HEK293 (cell line): ENCODE results near the gene ZMYM2.

Experiments
- EGR2 ChIP-seq: fragments of 450-650 bp; formaldehyde crosslinking; IDR thresholded peaks from 2 replicates; pipeline ENCODE4 v1.5.1; 2016; ENCODE audit warnings: low read depth, missing biosample characterization, missing genetic modification characterization
- FEZF1 ChIP-seq: fragments of 450-650 bp; formaldehyde crosslinking; IDR thresholded peaks from 2 replicates; pipeline ENCODE4 v1.5.1; 2016; ENCODE audit warnings: missing biosample characterization, missing genetic modification characterization
- HOXA7 ChIP-seq: sonication (generic); formaldehyde crosslinking; IDR thresholded peaks from 2 replicates; pipeline ENCODE4 v1.8.1; 2022; ENCODE audit warnings: missing genetic modification reagents, borderline replicate concordance
- HOXC10 ChIP-seq: sonication (generic); formaldehyde crosslinking; IDR thresholded peaks from 2 replicates; pipeline ENCODE4 v1.8.1; 2023; ENCODE audit warnings: mild to moderate bottlenecking, missing genetic modification reagents
- SP3 ChIP-seq: fragments of 450-650 bp; formaldehyde crosslinking; IDR thresholded peaks from 2 replicates; pipeline ENCODE4 v1.5.1; 2016; ENCODE audit warnings: missing biosample characterization, missing genetic modification characterization
- ZFP3 ChIP-seq: fragments of 450-650 bp; formaldehyde crosslinking; IDR thresholded peaks from 2 replicates; pipeline ENCODE4 v1.5.1; 2016; ENCODE audit warnings: low read depth, missing biosample characterization, missing genetic modification characterization
- ZNF146 ChIP-seq: fragments of 450-650 bp; formaldehyde crosslinking; IDR thresholded peaks from 2 replicates; pipeline ENCODE4 v1.5.1; 2016; ENCODE audit warnings: missing biosample characterization, missing genetic modification characterization
- ZNF157 ChIP-seq: fragments of 450-650 bp; formaldehyde crosslinking; IDR thresholded peaks from 2 replicates; pipeline ENCODE4 v1.5.1; 2016; ENCODE audit warnings: missing biosample characterization, missing genetic modification characterization
- ZNF184 ChIP-seq: fragments of 450-650 bp; IDR thresholded peaks from 2 replicates; pipeline ENCODE4 v1.5.1; 2018; ENCODE audit warnings: missing biosample characterization, mild to moderate bottlenecking, missing genetic modification characterization
- ZNF2 ChIP-seq: fragments of 450-650 bp; formaldehyde crosslinking; IDR thresholded peaks from 2 replicates; pipeline ENCODE4 v1.5.1; 2016; ENCODE audit warnings: missing biosample characterization, missing genetic modification characterization
- ZNF221 ChIP-seq: fragments of 450-650 bp; formaldehyde crosslinking; IDR thresholded peaks from 2 replicates; pipeline ENCODE4 v1.5.1; 2017; ENCODE audit warnings: missing biosample characterization, missing genetic modification characterization, borderline replicate concordance
- ZNF366 ChIP-seq: fragments of 450-650 bp; formaldehyde crosslinking; conservative IDR thresholded peaks from 2 replicates; pipeline ENCODE4 v1.5.1; 2016; ENCODE audit warnings: missing biosample characterization, missing genetic modification characterization
- ZNF416 ChIP-seq: fragments of 450-650 bp; formaldehyde crosslinking; IDR thresholded peaks from 2 replicates; pipeline ENCODE4 v1.5.1; 2016; ENCODE audit warnings: missing biosample characterization, missing genetic modification characterization
- ZNF426 ChIP-seq: fragments of 450-650 bp; formaldehyde crosslinking; IDR thresholded peaks from 2 replicates; pipeline ENCODE4 v1.5.1; 2017; ENCODE audit warnings: missing biosample characterization, missing genetic modification characterization, mild to moderate bottlenecking, inconsistent platforms, moderate library complexity
- ZNF555 ChIP-seq: fragments of 450-650 bp; formaldehyde crosslinking; conservative IDR thresholded peaks from 2 replicates; pipeline ENCODE4 v1.5.1; 2017; ENCODE audit warnings: missing biosample characterization, mild to moderate bottlenecking, missing genetic modification characterization, inconsistent platforms
- ZNF658 ChIP-seq: fragments of 450-650 bp; formaldehyde crosslinking; IDR thresholded peaks from 2 replicates; pipeline ENCODE4; 2016; ENCODE audit warnings: missing biosample characterization, missing genetic modification characterization
- ZNF707 ChIP-seq: fragments of 450-650 bp; formaldehyde crosslinking; IDR thresholded peaks from 2 replicates; pipeline ENCODE4 v1.5.1; 2016; ENCODE audit warnings: missing biosample characterization, missing genetic modification characterization
- ZNF785 ChIP-seq: fragments of 450-650 bp; formaldehyde crosslinking; IDR thresholded peaks from 2 replicates; pipeline ENCODE4 v1.5.1; 2016; ENCODE audit warnings: missing biosample characterization, missing genetic modification characterization
- TF ChIP-seq, protein P1 (sequence below): fragments of 450-650 bp; formaldehyde crosslinking; IDR thresholded peaks from 2 replicates; pipeline ENCODE4 v1.5.1; 2016; ENCODE audit warnings: missing biosample characterization, missing genetic modification characterization
- TF ChIP-seq, protein P2 (sequence below): fragments of 450-650 bp; formaldehyde crosslinking; IDR thresholded peaks from 2 replicates; pipeline ENCODE4; 2016; ENCODE audit warnings: missing biosample characterization, missing genetic modification characterization
- TF ChIP-seq, protein P3 (sequence below): fragments of 450-650 bp; formaldehyde crosslinking; IDR thresholded peaks from 2 replicates; pipeline ENCODE4 v1.5.1; 2016; ENCODE audit warnings: missing biosample characterization, missing genetic modification characterization, borderline replicate concordance
- TF ChIP-seq, protein P4 (sequence below): fragments of 450-650 bp; formaldehyde crosslinking; IDR thresholded peaks from 2 replicates; pipeline ENCODE4 v1.5.1; 2016; ENCODE audit warnings: missing biosample characterization, missing genetic modification characterization
- TF ChIP-seq, protein P5 (sequence below): sonication (generic); formaldehyde crosslinking; IDR thresholded peaks from 2 replicates; pipeline ENCODE4 v1.8.1; 2022; ENCODE audit warnings: mild to moderate bottlenecking, moderate library complexity, missing genetic modification reagents

Gene ZMYM2

DNA sequence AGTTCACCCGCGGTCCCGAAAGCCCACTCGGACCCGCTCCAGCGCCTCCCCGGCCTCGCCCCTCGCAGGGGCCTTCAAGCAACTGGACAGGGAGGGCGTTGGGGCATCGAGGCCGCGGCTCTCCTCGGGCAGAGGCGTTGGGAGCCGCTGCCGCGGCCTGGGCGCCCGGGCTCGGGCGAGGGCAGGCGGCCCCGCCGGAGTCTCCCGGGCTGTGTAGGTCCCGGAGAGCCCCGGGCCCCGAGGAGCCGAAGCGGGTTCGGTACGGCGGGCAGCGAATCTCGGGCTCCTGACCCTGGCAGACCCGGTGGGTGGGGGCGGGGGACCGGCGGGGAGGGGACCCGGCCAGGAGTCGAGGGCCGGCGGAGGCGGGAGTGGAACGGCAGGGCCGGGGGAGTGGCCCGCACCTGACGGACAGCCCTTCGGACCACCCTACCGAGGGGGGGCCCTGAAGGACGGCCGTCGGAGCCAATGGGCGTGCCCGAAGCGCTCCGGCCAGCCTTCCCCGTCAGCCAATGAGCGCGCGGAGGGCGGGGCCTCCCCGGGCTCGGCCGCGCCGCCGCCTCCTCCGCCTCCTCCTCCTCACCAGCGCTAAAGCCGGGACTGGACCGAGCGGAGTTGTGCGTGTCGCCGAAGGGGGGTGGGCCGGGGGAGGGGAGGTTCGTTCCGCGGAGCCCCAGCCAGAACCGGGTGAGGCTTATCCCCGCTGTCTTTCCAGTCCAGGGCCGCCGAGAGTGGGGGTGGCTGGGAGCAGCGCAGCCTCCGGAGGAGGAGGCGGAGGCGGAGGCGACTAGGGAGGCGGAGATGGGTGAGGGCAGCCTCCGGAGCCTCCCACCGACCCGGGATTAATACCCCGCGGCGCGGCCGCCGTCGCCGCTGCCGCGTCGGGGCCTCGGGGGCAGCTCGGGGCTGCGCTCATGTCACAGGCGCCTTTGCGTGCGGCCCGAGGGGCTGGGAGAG, at the start of gene ZMYM2 (continued):
- TF ChIP-seq, protein P1, sequence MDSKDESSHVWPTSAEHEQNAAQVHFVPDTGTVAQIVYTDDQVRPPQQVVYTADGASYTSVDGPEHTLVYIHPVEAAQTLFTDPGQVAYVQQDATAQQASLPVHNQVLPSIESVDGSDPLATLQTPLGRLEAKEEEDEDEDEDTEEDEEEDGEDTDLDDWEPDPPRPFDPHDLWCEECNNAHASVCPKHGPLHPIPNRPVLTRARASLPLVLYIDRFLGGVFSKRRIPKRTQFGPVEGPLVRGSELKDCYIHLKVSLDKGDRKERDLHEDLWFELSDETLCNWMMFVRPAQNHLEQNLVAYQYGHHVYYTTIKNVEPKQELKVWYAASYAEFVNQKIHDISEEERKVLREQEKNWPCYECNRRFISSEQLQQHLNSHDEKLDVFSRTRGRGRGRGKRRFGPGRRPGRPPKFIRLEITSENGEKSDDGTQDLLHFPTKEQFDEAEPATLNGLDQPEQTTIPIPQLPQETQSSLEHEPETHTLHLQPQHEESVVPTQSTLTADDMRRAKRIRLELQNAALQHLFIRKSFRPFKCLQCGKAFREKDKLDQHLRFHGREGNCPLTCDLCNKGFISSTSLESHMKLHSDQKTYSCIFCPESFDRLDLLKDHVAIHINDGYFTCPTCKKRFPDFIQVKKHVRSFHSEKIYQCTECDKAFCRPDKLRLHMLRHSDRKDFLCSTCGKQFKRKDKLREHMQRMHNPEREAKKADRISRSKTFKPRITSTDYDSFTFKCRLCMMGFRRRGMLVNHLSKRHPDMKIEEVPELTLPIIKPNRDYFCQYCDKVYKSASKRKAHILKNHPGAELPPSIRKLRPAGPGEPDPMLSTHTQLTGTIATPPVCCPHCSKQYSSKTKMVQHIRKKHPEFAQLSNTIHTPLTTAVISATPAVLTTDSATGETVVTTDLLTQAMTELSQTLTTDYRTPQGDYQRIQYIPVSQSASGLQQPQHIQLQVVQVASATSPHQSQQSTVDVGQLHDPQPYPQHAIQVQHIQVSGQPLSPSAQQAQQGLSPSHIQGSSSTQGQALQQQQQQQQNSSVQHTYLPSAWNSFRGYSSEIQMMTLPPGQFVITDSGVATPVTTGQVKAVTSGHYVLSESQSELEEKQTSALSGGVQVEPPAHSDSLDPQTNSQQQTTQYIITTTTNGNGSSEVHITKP (tag by site-specific recombination), result peak; percentile 18
- TF ChIP-seq, protein P2, sequence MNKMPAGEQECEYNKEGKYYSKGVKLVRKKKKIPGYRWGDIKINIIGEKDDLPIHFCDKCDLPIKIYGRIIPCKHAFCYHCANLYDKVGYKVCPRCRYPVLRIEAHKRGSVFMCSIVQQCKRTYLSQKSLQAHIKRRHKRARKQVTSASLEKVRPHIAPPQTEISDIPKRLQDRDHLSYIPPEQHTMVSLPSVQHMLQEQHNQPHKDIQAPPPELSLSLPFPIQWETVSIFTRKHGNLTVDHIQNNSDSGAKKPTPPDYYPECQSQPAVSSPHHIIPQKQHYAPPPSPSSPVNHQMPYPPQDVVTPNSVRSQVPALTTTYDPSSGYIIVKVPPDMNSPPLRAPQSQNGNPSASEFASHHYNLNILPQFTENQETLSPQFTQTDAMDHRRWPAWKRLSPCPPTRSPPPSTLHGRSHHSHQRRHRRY, result no peak
- TF ChIP-seq EGR2 (tag by site-specific recombination), result peak; percentile 88
- no peak for TF ChIP-seq ZFP3 (tag by site-specific recombination)
- TF ChIP-seq, protein P3, sequence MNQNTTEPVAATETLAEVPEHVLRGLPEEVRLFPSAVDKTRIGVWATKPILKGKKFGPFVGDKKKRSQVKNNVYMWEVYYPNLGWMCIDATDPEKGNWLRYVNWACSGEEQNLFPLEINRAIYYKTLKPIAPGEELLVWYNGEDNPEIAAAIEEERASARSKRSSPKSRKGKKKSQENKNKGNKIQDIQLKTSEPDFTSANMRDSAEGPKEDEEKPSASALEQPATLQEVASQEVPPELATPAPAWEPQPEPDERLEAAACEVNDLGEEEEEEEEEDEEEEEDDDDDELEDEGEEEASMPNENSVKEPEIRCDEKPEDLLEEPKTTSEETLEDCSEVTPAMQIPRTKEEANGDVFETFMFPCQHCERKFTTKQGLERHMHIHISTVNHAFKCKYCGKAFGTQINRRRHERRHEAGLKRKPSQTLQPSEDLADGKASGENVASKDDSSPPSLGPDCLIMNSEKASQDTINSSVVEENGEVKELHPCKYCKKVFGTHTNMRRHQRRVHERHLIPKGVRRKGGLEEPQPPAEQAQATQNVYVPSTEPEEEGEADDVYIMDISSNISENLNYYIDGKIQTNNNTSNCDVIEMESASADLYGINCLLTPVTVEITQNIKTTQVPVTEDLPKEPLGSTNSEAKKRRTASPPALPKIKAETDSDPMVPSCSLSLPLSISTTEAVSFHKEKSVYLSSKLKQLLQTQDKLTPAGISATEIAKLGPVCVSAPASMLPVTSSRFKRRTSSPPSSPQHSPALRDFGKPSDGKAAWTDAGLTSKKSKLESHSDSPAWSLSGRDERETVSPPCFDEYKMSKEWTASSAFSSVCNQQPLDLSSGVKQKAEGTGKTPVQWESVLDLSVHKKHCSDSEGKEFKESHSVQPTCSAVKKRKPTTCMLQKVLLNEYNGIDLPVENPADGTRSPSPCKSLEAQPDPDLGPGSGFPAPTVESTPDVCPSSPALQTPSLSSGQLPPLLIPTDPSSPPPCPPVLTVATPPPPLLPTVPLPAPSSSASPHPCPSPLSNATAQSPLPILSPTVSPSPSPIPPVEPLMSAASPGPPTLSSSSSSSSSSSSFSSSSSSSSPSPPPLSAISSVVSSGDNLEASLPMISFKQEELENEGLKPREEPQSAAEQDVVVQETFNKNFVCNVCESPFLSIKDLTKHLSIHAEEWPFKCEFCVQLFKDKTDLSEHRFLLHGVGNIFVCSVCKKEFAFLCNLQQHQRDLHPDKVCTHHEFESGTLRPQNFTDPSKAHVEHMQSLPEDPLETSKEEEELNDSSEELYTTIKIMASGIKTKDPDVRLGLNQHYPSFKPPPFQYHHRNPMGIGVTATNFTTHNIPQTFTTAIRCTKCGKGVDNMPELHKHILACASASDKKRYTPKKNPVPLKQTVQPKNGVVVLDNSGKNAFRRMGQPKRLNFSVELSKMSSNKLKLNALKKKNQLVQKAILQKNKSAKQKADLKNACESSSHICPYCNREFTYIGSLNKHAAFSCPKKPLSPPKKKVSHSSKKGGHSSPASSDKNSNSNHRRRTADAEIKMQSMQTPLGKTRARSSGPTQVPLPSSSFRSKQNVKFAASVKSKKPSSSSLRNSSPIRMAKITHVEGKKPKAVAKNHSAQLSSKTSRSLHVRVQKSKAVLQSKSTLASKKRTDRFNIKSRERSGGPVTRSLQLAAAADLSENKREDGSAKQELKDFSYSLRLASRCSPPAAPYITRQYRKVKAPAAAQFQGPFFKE (tag by site-specific recombination), result no peak
- TF ChIP-seq FEZF1 (tag by site-specific recombination), result 0 out of 2 replicates have a peak, but pooled peaks have one; percentile 13
- TF ChIP-seq ZNF146 (tag by site-specific recombination), result no peak
- no peak for TF ChIP-seq ZNF184 (tag by site-specific recombination)
- TF ChIP-seq ZNF426 (tag by site-specific recombination), result no peak
- no peak for TF ChIP-seq ZNF157 (tag by site-specific recombination)
- no peak for TF ChIP-seq ZNF2
- no peak for TF ChIP-seq ZNF221
- TF ChIP-seq ZNF658 (tag by site-specific recombination), result no peak
- TF ChIP-seq ZNF366 (tag by site-specific recombination), result no peak
- TF ChIP-seq HOXA7 (CRISPR knock-in tag), result no peak
- TF ChIP-seq SP3, result peak; percentile 94
- no peak for TF ChIP-seq HOXC10 (CRISPR knock-in tag)
- no peak for TF ChIP-seq ZNF416 (tag by site-specific recombination)
- no peak for TF ChIP-seq ZNF785 (tag by site-specific recombination)
- TF ChIP-seq ZNF555 (tag by site-specific recombination), result no peak
- no peak for TF ChIP-seq ZNF707 (tag by site-specific recombination)
- TF ChIP-seq, protein P4, sequence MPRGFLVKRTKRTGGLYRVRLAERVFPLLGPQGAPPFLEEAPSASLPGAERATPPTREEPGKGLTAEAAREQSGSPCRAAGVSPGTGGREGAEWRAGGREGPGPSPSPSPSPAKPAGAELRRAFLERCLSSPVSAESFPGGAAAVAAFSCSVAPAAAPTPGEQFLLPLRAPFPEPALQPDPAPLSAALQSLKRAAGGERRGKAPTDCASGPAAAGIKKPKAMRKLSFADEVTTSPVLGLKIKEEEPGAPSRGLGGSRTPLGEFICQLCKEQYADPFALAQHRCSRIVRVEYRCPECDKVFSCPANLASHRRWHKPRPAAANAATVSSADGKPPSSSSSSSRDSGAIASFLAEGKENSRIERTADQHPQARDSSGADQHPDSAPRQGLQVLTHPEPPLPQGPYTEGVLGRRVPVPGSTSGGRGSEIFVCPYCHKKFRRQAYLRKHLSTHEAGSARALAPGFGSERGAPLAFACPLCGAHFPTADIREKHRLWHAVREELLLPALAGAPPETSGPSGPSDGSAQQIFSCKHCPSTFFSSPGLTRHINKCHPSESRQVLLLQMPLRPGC (tag by site-specific recombination), result no peak
- TF ChIP-seq, protein P5, sequence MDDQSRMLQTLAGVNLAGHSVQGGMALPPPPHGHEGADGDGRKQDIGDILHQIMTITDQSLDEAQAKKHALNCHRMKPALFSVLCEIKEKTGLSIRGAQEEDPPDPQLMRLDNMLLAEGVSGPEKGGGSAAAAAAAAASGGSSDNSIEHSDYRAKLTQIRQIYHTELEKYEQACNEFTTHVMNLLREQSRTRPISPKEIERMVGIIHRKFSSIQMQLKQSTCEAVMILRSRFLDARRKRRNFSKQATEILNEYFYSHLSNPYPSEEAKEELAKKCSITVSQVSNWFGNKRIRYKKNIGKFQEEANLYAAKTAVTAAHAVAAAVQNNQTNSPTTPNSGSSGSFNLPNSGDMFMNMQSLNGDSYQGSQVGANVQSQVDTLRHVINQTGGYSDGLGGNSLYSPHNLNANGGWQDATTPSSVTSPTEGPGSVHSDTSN (CRISPR knock-in tag), result peak; percentile 99
